Activated T-helper 17 cell treated with anti-CD3 and anti-CD28 coated beads, Interleukin-2, amount 50 U/mL, for 72 hours (primary cell): ENCODE measurements around the gene KRT85. TPM values are rescaled to one million over a fixed set of nuclear protein-coding genes. Genes with fewer than 3 reads are reported as not detected.
"Not testable (repeated sequence)": the region's sequence is repeated elsewhere in the genome, so short reads cannot be mapped to it uniquely, and the experiment has no call there.

Experiments
- ATAC-seq: fragments of 150-1000 bp; cut with Tn5 transposase; replicated peaks from 2 replicates; pipeline ENCODE4 v1.10.0; 2021; ENCODE audit warnings: mild to moderate bottlenecking, moderate library complexity
- H3K27ac Mint-ChIP-seq: one replicate; pipeline ENCODE4 v1.8.0; 2022; ENCODE audit warnings: mixed read lengths
- H3K27me3 Mint-ChIP-seq: one replicate; pipeline ENCODE4 v1.8.0; 2022; ENCODE audit warnings: mixed read lengths
- H3K36me3 Mint-ChIP-seq: one replicate; pipeline ENCODE4 v1.8.0; 2022; ENCODE audit warnings: low read depth, mild to moderate bottlenecking, mixed read lengths
- H3K4me1 Mint-ChIP-seq: one replicate; pipeline ENCODE4 v1.8.0; 2022; ENCODE audit warnings: mixed read lengths
- H3K4me3 Mint-ChIP-seq: one replicate; pipeline ENCODE4 v1.8.0; 2022; ENCODE audit warnings: mild to moderate bottlenecking, mixed read lengths
- H3K9me3 Mint-ChIP-seq: one replicate; pipeline ENCODE4 v1.8.0; 2022; ENCODE audit warnings: mixed read lengths
- total RNA-seq, 2 donors: library from RNA; stranded (reverse); gene quantifications; one replicate each; pipeline ENCODE4 v1.2.3, GENCODE V29; 2022

Gene KRT85
- total RNA-seq, 2 donors from 2014 or later = not detected

- Mint-ChIP-seq H3K27me3 (peaks cover 8% of the 10 kb centered on the region), H3K27ac (no peak overlapping the region), H3K36me3 (no peaks in the 10 kb centered on the region), H3K4me3 (no peak overlapping the region), H3K9me3 (no peaks in the 10 kb centered on the region), H3K4me1 (peaks cover 6% of the 10 kb centered on the region)
- ATAC-seq = no peak
Measured at GRCh38 chr12:52352951-52353350, 14.3 kb downstream of the KRT85 start.

GRCh38 chr12:52351196-52352059 is 15.9 kb downstream of the KRT85 start:
- H3K4me3 Mint-ChIP-seq = peak overlapping the region; percentile 3
- H3K27me3 Mint-ChIP-seq = peaks cover 7% of the 10 kb centered on the region
- no peaks in the 10 kb centered on the region for H3K9me3 Mint-ChIP-seq
- ATAC-seq = peak; percentile 79
- H3K4me1 Mint-ChIP-seq = peaks cover 6% of the 10 kb centered on the region
- no peaks in the 10 kb centered on the region for H3K36me3 Mint-ChIP-seq
- H3K27ac Mint-ChIP-seq = peak overlapping the region; percentile 15

GRCh38 chr12:52350786-52351185 is 16.5 kb downstream of the KRT85 start:
- no peak for ATAC-seq
- H3K4me3 Mint-ChIP-seq = no peak overlapping the region
- H3K9me3 Mint-ChIP-seq = no peaks in the 10 kb centered on the region
- H3K27me3 Mint-ChIP-seq = peaks cover 7% of the 10 kb centered on the region
- H3K27ac Mint-ChIP-seq = no peak overlapping the region
- no peaks in the 10 kb centered on the region for H3K36me3 Mint-ChIP-seq
- H3K4me1 Mint-ChIP-seq = peaks cover 6% of the 10 kb centered on the region

GRCh38 chr12:52350021-52350620 is 17.2 kb downstream of the KRT85 start:
- no peak overlapping the region for H3K4me3 Mint-ChIP-seq
- ATAC-seq = no peak
- H3K4me1 Mint-ChIP-seq = peaks cover 6% of the 10 kb centered on the region
- H3K9me3 Mint-ChIP-seq = no peaks in the 10 kb centered on the region
- H3K36me3 Mint-ChIP-seq = no peaks in the 10 kb centered on the region
- H3K27ac Mint-ChIP-seq = no peak overlapping the region
- H3K27me3 Mint-ChIP-seq = peaks cover 7% of the 10 kb centered on the region

GRCh38 chr12:52349196-52349595 is 18.1 kb downstream of the KRT85 start:
- Mint-ChIP-seq H3K4me1 (peaks cover 6% of the 10 kb centered on the region), H3K27me3 (peaks cover 7% of the 10 kb centered on the region), H3K4me3 (no peak overlapping the region), H3K36me3 (no peaks in the 10 kb centered on the region), H3K9me3 (no peaks in the 10 kb centered on the region), H3K27ac (no peak overlapping the region)
- no peak for ATAC-seq

- Mint-ChIP-seq H3K4me1 (peaks cover 6% of the 10 kb centered on the region), H3K4me3 (no peak overlapping the region), H3K9me3 (no peaks in the 10 kb centered on the region), H3K36me3 (no peaks in the 10 kb centered on the region), H3K27ac (no peak overlapping the region), H3K27me3 (peaks cover 7% of the 10 kb centered on the region)
- ATAC-seq = no peak
Measured at GRCh38 chr12:52347551-52348510, 19.4 kb downstream of the KRT85 start.

GRCh38 chr12:52347016-52347415 is 20.3 kb downstream of the KRT85 start:
- H3K27me3 Mint-ChIP-seq = peaks cover 7% of the 10 kb centered on the region
- ATAC-seq = no peak
- no peak overlapping the region for H3K4me3 Mint-ChIP-seq

GRCh38 chr12:52346593-52346992 is 20.7 kb downstream of the KRT85 start:
- no peak for ATAC-seq
- Mint-ChIP-seq H3K4me3 (no peak overlapping the region), H3K27me3 (peaks cover 7% of the 10 kb centered on the region), H3K27ac (no peak overlapping the region), H3K36me3 (no peaks in the 10 kb centered on the region), H3K4me1 (peaks cover 1% of the 10 kb centered on the region), H3K9me3 (no peaks in the 10 kb centered on the region)

More at GRCh38 chr12:52347016-52347415, 20.3 kb downstream of the KRT85 start:
- Mint-ChIP-seq H3K4me1 (peaks cover 6% of the 10 kb centered on the region), H3K36me3 (no peaks in the 10 kb centered on the region), H3K9me3 (no peaks in the 10 kb centered on the region), H3K27ac (no peak overlapping the region)

- H3K4me3 Mint-ChIP-seq, H3K36me3 Mint-ChIP-seq, H3K4me1 Mint-ChIP-seq, ATAC-seq, H3K27ac Mint-ChIP-seq, H3K27me3 Mint-ChIP-seq, H3K9me3 Mint-ChIP-seq: not testable (repeated sequence)
Measured at GRCh38 chr12:52345041-52345440, 22.2 kb downstream of the KRT85 start.

GRCh38 chr12:52344111-52344510 is 23.2 kb downstream of the KRT85 start:
- Mint-ChIP-seq H3K36me3 (no peaks in the 10 kb centered on the region), H3K4me1 (no peaks in the 10 kb centered on the region), H3K4me3 (no peak overlapping the region), H3K9me3 (no peaks in the 10 kb centered on the region), H3K27ac (no peak overlapping the region), H3K27me3 (peaks cover 5% of the 10 kb centered on the region)
- ATAC-seq = no peak

- Mint-ChIP-seq H3K27ac (no peak overlapping the region), H3K36me3 (no peaks in the 10 kb centered on the region), H3K4me3 (no peak overlapping the region), H3K27me3 (peaks cover 8% of the 10 kb centered on the region), H3K9me3 (no peaks in the 10 kb centered on the region), H3K4me1 (no peaks in the 10 kb centered on the region)
- no peak for ATAC-seq
Measured at GRCh38 chr12:52343550-52343949, 23.7 kb downstream of the KRT85 start.

- ATAC-seq = no peak
- Mint-ChIP-seq H3K27me3 (peaks cover 7% of the 10 kb centered on the region), H3K4me1 (no peaks in the 10 kb centered on the region), H3K9me3 (no peaks in the 10 kb centered on the region), H3K27ac (no peak overlapping the region), H3K36me3 (no peaks in the 10 kb centered on the region), H3K4me3 (no peak overlapping the region)
Measured at GRCh38 chr12:52342781-52343490, 24.3 kb downstream of the KRT85 start.

GRCh38 chr12:52341066-52341580 is 26.2 kb downstream of the KRT85 start:
- H3K4me1 Mint-ChIP-seq = no peaks in the 10 kb centered on the region
- no peak overlapping the region for H3K4me3 Mint-ChIP-seq
- H3K27ac Mint-ChIP-seq = no peak overlapping the region
- no peaks in the 10 kb centered on the region for H3K9me3 Mint-ChIP-seq
- H3K27me3 Mint-ChIP-seq = peaks cover 5% of the 10 kb centered on the region
- H3K36me3 Mint-ChIP-seq = no peaks in the 10 kb centered on the region
- ATAC-seq = no peak
